ENCODE measurements around the gene CBX2. TPM values are rescaled to one million over a fixed set of nuclear protein-coding genes. Genes with fewer than 3 reads are reported as not detected.

The CBX2 gene
- 1 to 10 TPM; 2.5 to 3.1 TPM for total RNA-seq

GRCh38 chr17:79777894-79778503 lies at the start of gene CBX2:
CBX2 (plus strand) TSS chr17:79778148; CDS start chr17:79778236, 88 bp downstream.
- intact Hi-C loops (cut with micrococcal nuclease): loop anchor here (2.0 kb wide), 1 partner anchor 31 kb away; no protein-coding TSS in a partner anchor
- POLR2A ChIA-PET: no interaction called here
- Mint-ChIP-seq H3K27me3 (peaks cover 71% of the 10 kb centered on the region), H3K4me3 (peak within 1 kb of the TSS; percentile 77), H3K9me3 (no peaks in the 10 kb centered on the region), H3K4me1 (ENCODE audit: low read depth) (peaks cover 14% of the 10 kb centered on the region), H3K27ac (peak within 1 kb of the TSS; percentile 47), H3K36me3 (no peaks in the 10 kb centered on the region)
- CTCF ChIA-PET: interaction anchor here (1.1 to 2.6 kb wide), 5 partner anchors 13 to 138 kb away, joined by 3 to 7 read pairs (median 3); no protein-coding TSS in a partner anchor
- peak; percentile 86 for DNase-seq

- peak overlapping the region; percentile 70 for H3K27ac Mint-ChIP-seq
- no peaks in the 10 kb centered on the region for H3K9me3 Mint-ChIP-seq
- intact Hi-C loops (cut with micrococcal nuclease): no loop called here
- peak overlapping the region; percentile 41 for H3K4me3 Mint-ChIP-seq
- ChIA-PET POLR2A (no interaction called here), CTCF (interaction anchor here (1.3 to 2.3 kb wide), 3 partner anchors 14 to 116 kb away, joined by 3 to 11 read pairs (median 5); no protein-coding TSS in a partner anchor)
- no peaks in the 10 kb centered on the region for H3K36me3 Mint-ChIP-seq
- peak; percentile 91 for DNase-seq
- no peaks in the 10 kb centered on the region for H3K27me3 Mint-ChIP-seq
- H3K4me1 Mint-ChIP-seq (ENCODE audit: low read depth): peaks cover 21% of the 10 kb centered on the region
These were observed 49.6 kb upstream of the CBX2 start for GRCh38 chr17:79728169-79728907.

- H3K4me1 Mint-ChIP-seq (ENCODE audit: low read depth): peaks cover 23% of the 10 kb centered on the region
- no peaks in the 10 kb centered on the region for H3K36me3 Mint-ChIP-seq
- ChIA-PET POLR2A (no interaction called here), CTCF (interaction anchor here (2.3 kb wide), 1 partner anchor 13 kb away, joined by 11 read pairs; no protein-coding TSS in a partner anchor)
- H3K4me3 Mint-ChIP-seq: no peak overlapping the region
- no peaks in the 10 kb centered on the region for H3K9me3 Mint-ChIP-seq
- H3K27ac Mint-ChIP-seq: no peak overlapping the region
- H3K27me3 Mint-ChIP-seq: no peaks in the 10 kb centered on the region
- intact Hi-C loops (cut with micrococcal nuclease): no loop called here
- no peak for DNase-seq
These were observed 49.0 kb upstream of the CBX2 start for GRCh38 chr17:79728908-79729471.

- intact Hi-C loops (cut with micrococcal nuclease): no loop called here
- CTCF ChIA-PET: interaction anchor here (2.3 kb wide), 1 partner anchor 12 kb away, joined by 11 read pairs; no protein-coding TSS in a partner anchor
- no peaks in the 10 kb centered on the region for H3K36me3 Mint-ChIP-seq
- H3K27ac Mint-ChIP-seq: no peak overlapping the region
- H3K9me3 Mint-ChIP-seq: no peaks in the 10 kb centered on the region
- no peaks in the 10 kb centered on the region for H3K27me3 Mint-ChIP-seq
- POLR2A ChIA-PET: no interaction called here
- DNase-seq: no peak
- H3K4me3 Mint-ChIP-seq: no peak overlapping the region
- peaks cover 23% of the 10 kb centered on the region for H3K4me1 Mint-ChIP-seq (ENCODE audit: low read depth)
These were observed 48.2 kb upstream of the CBX2 start for GRCh38 chr17:79729761-79730160.

- intact Hi-C loops (cut with micrococcal nuclease): no loop called here
- DNase-seq: no peak
- ChIA-PET CTCF (interaction anchor here (1.2 to 2.3 kb wide), 2 partner anchors 11 to 12 kb away, joined by 4 to 11 read pairs; no protein-coding TSS in a partner anchor), POLR2A (no interaction called here)
- no peak overlapping the region for H3K4me3 Mint-ChIP-seq
- no peaks in the 10 kb centered on the region for H3K27me3 Mint-ChIP-seq
- H3K36me3 Mint-ChIP-seq: no peaks in the 10 kb centered on the region
- no peak overlapping the region for H3K27ac Mint-ChIP-seq
- H3K4me1 Mint-ChIP-seq (ENCODE audit: low read depth): peaks cover 23% of the 10 kb centered on the region
- H3K9me3 Mint-ChIP-seq: no peaks in the 10 kb centered on the region
These were observed 47.5 kb upstream of the CBX2 start for GRCh38 chr17:79730437-79730768.

- ChIA-PET POLR2A (no interaction called here), CTCF (interaction anchor here (1.2 kb wide), 1 partner anchor 11 kb away, joined by 4 read pairs; no protein-coding TSS in a partner anchor)
- H3K4me1 Mint-ChIP-seq (ENCODE audit: low read depth): peaks cover 23% of the 10 kb centered on the region
- H3K4me3 Mint-ChIP-seq: no peak within 1 kb of the TSS
- intact Hi-C loops (cut with micrococcal nuclease): no loop called here
- no peaks in the 10 kb centered on the region for H3K36me3 Mint-ChIP-seq
- no peak for DNase-seq
- no peak within 1 kb of the TSS for H3K27ac Mint-ChIP-seq
- H3K27me3 Mint-ChIP-seq: no peaks in the 10 kb centered on the region
- no peaks in the 10 kb centered on the region for H3K9me3 Mint-ChIP-seq
These were observed 47.0 kb upstream of the CBX2 start, which contains the start of gene ENPP7 for GRCh38 chr17:79730769-79731483. ENPP7 (plus strand) TSS chr17:79730943; CDS start chr17:79731140, 197 bp downstream.

GRCh38 chr17:79732254-79732653 lies 45.7 kb upstream of the CBX2 start:
- ChIA-PET POLR2A (no interaction called here), CTCF (interaction anchor here (1.2 to 2.0 kb wide), 3 partner anchors 10 to 14 kb away, joined by 3 to 8 read pairs (median 6); no protein-coding TSS in a partner anchor)
- Mint-ChIP-seq H3K4me3 (no peak overlapping the region), H3K36me3 (no peaks in the 10 kb centered on the region), H3K9me3 (no peaks in the 10 kb centered on the region), H3K27ac (no peak overlapping the region), H3K27me3 (no peaks in the 10 kb centered on the region), H3K4me1 (ENCODE audit: low read depth) (peaks cover 23% of the 10 kb centered on the region)
- DNase-seq: no peak
- intact Hi-C loops (cut with micrococcal nuclease): no loop called here

GRCh38 chr17:79732804-79733691 lies 44.9 kb upstream of the CBX2 start:
- Mint-ChIP-seq H3K27ac (peak overlapping the region; percentile 52), H3K4me3 (peak overlapping the region; percentile 55), H3K27me3 (peaks cover 3% of the 10 kb centered on the region), H3K9me3 (no peaks in the 10 kb centered on the region), H3K36me3 (no peaks in the 10 kb centered on the region), H3K4me1 (ENCODE audit: low read depth) (peaks cover 19% of the 10 kb centered on the region)
- ChIA-PET CTCF (interaction anchor here (1.2 to 2.0 kb wide), 3 partner anchors 9 to 13 kb away, joined by 3 to 8 read pairs (median 6); no protein-coding TSS in a partner anchor), POLR2A (no interaction called here)
- intact Hi-C loops (cut with micrococcal nuclease): no loop called here
- DNase-seq: peak; percentile 21

GRCh38 chr17:79733692-79734070 lies 44.3 kb upstream of the CBX2 start:
- CTCF ChIA-PET: interaction anchor here (2.0 kb wide), 2 partner anchors 8 to 12 kb away, joined by 6 to 8 read pairs; no protein-coding TSS in a partner anchor
- Mint-ChIP-seq H3K4me1 (ENCODE audit: low read depth) (peaks cover 14% of the 10 kb centered on the region), H3K27me3 (peaks cover 4% of the 10 kb centered on the region), H3K9me3 (no peaks in the 10 kb centered on the region), H3K27ac (no peak overlapping the region), H3K4me3 (no peak overlapping the region), H3K36me3 (no peaks in the 10 kb centered on the region)
- DNase-seq: no peak
- intact Hi-C loops (cut with micrococcal nuclease): no loop called here
- POLR2A ChIA-PET: no interaction called here

GRCh38 chr17:79735096-79735495 lies 42.9 kb upstream of the CBX2 start:
- no peaks in the 10 kb centered on the region for H3K9me3 Mint-ChIP-seq
- H3K27me3 Mint-ChIP-seq: peaks cover 16% of the 10 kb centered on the region
- no peaks in the 10 kb centered on the region for H3K36me3 Mint-ChIP-seq
- ChIA-PET POLR2A (no interaction called here), CTCF (no interaction called here)
- intact Hi-C loops (cut with micrococcal nuclease): no loop called here
- H3K4me3 Mint-ChIP-seq: no peak overlapping the region
- H3K27ac Mint-ChIP-seq: no peak overlapping the region
- peaks cover 9% of the 10 kb centered on the region for H3K4me1 Mint-ChIP-seq (ENCODE audit: low read depth)
- no peak for DNase-seq

All from activated CD4-positive, alpha-beta memory T cell treated with anti-CD3 and anti-CD28 coated beads for 36 hours (primary cell).